T-helper 2 cell treated with Interferon-gamma antibody and Interleukin-4, amounts not matched to agents 5 μg/mL and 100 μg/mL, for 36 hours (primary cell): ENCODE data around the gene FAM236C.
"Not testable (repeated sequence)": the region's sequence is repeated elsewhere in the genome, so short reads cannot be mapped to it uniquely, and the experiment has no call there.

Experiments
- DNase-seq: peaks from one replicate; pipeline ENCODE4 v3.0.0; 2021; ENCODE audit warnings: low spot score
- H3K27ac Mint-ChIP-seq: one replicate; pipeline ENCODE4 v1.8.0; 2021; ENCODE audit warnings: mild to moderate bottlenecking, mixed read lengths
- H3K27me3 Mint-ChIP-seq: one replicate; pipeline ENCODE4 v1.8.0; 2021; ENCODE audit warnings: low read depth, mixed read lengths
- H3K36me3 Mint-ChIP-seq: one replicate; pipeline ENCODE4 v1.8.0; 2021; ENCODE audit warnings: low read depth, mixed read lengths
- H3K4me1 Mint-ChIP-seq: one replicate; pipeline ENCODE4 v1.8.0; 2021; ENCODE audit warnings: low read depth, mixed read lengths
- H3K4me3 Mint-ChIP-seq: one replicate; pipeline ENCODE4 v1.8.0; 2022; ENCODE audit warnings: mild to moderate bottlenecking, moderate library complexity, mixed read lengths
- H3K9me3 Mint-ChIP-seq: one replicate; pipeline ENCODE4 v1.8.0; 2021; ENCODE audit warnings: mixed read lengths

Gene FAM236C

DNA sequence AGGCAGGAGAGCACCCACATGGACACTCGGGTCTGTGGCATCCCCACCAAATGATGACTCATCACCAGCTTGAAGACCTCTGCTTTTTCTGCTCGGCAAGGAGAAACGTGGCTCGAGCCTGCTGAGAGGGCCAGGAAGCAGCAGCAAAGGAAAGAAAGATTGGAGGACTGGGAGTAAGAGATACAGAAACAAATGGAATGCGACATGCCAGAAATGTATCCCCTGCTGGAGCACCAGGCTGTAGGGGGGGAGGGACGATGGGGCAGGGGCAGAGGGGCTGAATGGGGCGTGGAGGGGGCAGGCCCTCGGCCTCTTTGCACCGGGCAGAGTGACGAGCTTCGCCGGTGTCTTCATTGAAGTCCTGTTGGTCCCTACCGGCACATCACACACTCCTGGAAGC is at the start of gene FAM236C:
Gene FAM236C (plus strand): TSS at position 301 of the 400 bp plus-strand sequence. CDS start 100 bp downstream, outside the sequence.
- not testable (repeated sequence) for H3K27ac Mint-ChIP-seq, H3K9me3 Mint-ChIP-seq, H3K27me3 Mint-ChIP-seq, H3K4me3 Mint-ChIP-seq, H3K4me1 Mint-ChIP-seq, H3K36me3 Mint-ChIP-seq, DNase-seq

DNA sequence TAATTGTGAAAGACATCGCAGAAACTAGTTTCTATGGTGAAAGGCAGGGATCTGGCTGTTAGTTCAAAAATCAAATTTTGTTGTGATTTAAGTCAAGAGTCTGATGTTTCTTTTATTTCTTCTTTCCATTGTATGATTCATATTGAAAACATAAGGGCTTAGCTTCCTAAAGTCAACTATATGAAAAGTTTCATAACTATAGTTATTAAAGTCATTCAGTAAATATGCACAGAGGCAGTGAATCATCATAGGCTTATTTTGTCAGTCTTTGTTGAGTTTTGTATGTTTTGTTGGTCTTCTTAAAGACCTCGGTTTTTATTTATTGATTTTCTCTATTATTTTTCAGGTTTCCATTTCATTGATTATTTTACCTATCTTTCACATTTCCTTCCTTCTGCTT is 29.5 kb upstream of the FAM236C start:
- not testable (repeated sequence) for H3K27me3 Mint-ChIP-seq, H3K9me3 Mint-ChIP-seq, H3K4me1 Mint-ChIP-seq, H3K4me3 Mint-ChIP-seq, DNase-seq, H3K36me3 Mint-ChIP-seq, H3K27ac Mint-ChIP-seq

DNA sequence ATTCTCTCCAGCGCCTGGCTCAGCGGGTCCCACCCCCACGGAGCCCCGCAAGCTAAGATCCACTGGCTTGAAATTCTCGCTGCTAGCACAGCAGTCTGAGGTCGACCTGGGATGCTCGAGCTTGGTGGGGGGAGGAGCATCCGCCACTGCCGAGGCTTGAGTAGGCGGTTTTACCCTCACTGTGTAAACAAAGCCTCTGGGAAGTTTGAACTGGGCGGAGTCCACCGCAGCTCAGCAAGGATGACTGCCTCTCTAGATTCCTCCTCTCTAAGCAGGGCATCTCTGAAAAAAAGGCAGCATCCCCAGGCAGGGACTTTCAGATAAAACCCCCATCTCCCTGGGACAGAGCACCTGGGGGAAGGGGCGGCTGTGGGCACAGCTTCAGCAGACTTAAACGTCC is 22.7 kb upstream of the FAM236C start:
- H3K4me1 Mint-ChIP-seq, H3K36me3 Mint-ChIP-seq, H3K27me3 Mint-ChIP-seq, H3K4me3 Mint-ChIP-seq, H3K27ac Mint-ChIP-seq, DNase-seq, H3K9me3 Mint-ChIP-seq: not testable (repeated sequence)

DNA sequence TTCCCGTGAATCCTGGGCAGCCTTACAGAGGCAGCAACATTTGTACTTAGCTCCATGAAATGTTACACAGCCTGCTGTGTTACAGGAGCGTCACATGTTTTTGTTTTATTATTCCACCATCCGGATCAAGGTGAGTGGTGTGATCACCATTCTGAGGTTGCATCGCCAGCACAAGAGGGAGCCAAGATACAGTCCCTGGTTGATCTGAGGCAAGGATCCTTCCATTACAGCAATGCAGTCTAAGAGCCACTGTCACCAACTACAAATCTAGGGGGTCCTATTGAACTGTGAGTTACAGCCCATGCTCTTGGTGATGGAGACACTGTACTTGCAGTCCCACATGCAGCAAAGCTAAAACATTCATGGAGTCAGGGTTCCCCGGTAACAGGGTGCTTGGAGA is 3.7 kb downstream of the FAM236C start:
- not testable (repeated sequence) for H3K27me3 Mint-ChIP-seq, H3K9me3 Mint-ChIP-seq, H3K27ac Mint-ChIP-seq, H3K4me3 Mint-ChIP-seq, DNase-seq, H3K4me1 Mint-ChIP-seq, H3K36me3 Mint-ChIP-seq

DNA sequence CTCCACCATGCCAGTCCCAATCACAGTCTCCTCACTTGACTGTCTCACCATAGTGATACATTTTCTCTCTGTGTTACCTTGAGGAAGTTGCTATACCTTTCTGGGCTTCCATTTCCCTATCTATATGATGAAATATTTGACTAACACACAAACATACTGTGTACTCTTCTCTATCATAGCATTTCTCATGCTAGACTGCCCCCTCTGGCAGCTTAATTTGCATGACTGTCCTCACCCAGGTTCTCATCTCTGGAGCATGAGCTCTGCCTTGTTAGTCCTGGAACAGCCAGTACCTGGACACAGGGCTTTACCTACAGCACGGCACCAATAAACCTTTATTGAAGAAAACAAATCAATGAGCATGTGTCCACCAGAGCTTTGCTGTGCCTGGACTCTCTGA is 19.9 kb downstream of the FAM236C start:
- H3K27ac Mint-ChIP-seq, H3K9me3 Mint-ChIP-seq, H3K4me3 Mint-ChIP-seq, H3K4me1 Mint-ChIP-seq, H3K27me3 Mint-ChIP-seq, H3K36me3 Mint-ChIP-seq, DNase-seq: not testable (repeated sequence)

DNA sequence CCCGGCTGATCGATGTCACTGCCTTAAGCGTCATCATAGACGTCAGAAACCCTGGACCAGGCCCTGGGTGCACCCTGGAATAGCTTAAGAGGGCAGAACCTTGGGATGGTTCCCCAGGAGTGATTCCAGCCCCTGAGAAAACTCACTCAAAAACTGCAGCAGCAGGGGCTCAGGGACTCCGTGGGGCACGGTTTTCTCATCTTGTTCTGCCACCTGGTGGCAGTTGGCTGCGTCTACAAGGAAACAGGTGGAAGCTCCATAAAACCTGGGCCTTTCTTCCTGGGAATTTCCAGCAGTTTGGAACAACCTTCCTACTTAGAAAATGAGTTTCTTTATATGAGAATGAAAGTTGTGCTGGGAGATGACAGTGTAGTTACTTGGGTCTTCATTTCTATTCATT is 24.0 kb downstream of the FAM236C start:
- H3K36me3 Mint-ChIP-seq, H3K27ac Mint-ChIP-seq, H3K27me3 Mint-ChIP-seq, H3K4me1 Mint-ChIP-seq, H3K4me3 Mint-ChIP-seq, DNase-seq, H3K9me3 Mint-ChIP-seq: not testable (repeated sequence)

DNA sequence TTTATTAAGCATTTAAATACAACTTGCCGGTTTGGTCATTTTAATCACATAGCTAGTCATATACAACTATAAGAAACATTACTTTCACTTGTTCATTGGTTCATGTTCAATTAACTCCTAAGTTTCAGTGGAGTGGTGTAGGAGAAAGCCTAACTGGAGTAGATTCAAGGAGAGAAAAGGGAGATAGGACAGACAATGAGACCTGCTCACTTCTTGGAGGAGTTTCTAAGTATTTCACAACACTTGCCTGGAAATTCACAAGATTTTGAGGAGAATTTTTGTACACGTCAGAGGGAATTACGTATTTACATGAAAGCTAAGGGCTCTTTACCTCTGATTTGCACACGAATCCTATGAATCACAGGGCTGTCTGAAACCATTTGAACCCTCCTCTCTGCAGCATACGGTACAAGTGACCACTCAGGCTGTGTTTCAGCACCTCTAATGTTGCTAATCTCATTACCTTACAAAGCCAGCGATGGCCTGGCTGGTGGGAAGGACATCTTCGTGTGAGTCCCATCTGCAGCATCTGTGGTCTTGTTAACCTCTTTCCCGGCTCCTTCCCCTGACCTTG is 24.6 kb downstream of the FAM236C start:
- H3K9me3 Mint-ChIP-seq, H3K27me3 Mint-ChIP-seq, DNase-seq, H3K4me1 Mint-ChIP-seq, H3K27ac Mint-ChIP-seq, H3K36me3 Mint-ChIP-seq, H3K4me3 Mint-ChIP-seq: not testable (repeated sequence)

DNA sequence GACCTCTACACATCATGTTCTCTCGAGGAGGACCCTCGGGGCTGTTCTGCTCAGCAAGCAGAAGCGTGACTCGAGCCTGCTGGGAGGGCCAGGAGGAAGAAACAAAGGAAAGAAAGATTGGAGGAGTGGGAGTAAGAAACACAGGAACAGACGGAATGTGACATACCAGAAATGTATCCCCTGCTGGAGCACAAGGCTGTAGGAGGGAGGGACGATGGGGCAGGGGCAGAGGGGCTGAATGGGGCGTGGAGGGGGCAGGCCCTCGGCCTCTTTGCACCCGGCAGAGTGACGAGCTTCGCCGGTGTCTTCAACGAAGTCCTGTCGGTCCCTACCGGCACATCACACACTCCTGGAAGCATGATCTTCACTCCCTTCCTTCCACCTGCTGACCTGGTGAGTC is 25.5 kb downstream of the FAM236C start, which contains the start of gene FAM236A:
Gene FAM236A (plus strand): TSS at position 301 of the 400 bp plus-strand sequence. CDS start 57 bp downstream, at position 358.
- not testable (repeated sequence) for H3K27ac Mint-ChIP-seq, H3K9me3 Mint-ChIP-seq, H3K4me3 Mint-ChIP-seq, H3K27me3 Mint-ChIP-seq, H3K4me1 Mint-ChIP-seq, DNase-seq, H3K36me3 Mint-ChIP-seq

DNA sequence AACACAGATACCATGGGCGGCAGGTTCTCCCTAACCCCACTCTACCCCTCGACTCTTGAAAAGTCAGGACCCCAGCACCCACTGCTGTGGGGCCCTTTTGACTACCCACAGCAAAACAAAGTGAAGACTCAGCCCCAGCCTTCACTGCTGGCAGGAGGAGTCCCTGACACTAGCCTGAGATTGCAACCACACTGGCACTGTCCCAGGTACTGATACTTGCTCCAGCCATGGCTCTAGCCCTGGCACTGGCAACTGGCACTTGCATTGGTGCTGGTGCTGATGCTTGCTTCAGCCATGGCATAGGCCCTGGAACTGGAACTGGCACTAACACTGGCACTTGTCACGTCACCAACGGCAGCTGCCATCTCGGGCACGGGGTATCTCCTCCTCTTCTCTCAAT is 29.9 kb downstream of the FAM236C start:
- H3K36me3 Mint-ChIP-seq, H3K27ac Mint-ChIP-seq, H3K4me3 Mint-ChIP-seq, H3K9me3 Mint-ChIP-seq, DNase-seq, H3K4me1 Mint-ChIP-seq, H3K27me3 Mint-ChIP-seq: not testable (repeated sequence)

DNA sequence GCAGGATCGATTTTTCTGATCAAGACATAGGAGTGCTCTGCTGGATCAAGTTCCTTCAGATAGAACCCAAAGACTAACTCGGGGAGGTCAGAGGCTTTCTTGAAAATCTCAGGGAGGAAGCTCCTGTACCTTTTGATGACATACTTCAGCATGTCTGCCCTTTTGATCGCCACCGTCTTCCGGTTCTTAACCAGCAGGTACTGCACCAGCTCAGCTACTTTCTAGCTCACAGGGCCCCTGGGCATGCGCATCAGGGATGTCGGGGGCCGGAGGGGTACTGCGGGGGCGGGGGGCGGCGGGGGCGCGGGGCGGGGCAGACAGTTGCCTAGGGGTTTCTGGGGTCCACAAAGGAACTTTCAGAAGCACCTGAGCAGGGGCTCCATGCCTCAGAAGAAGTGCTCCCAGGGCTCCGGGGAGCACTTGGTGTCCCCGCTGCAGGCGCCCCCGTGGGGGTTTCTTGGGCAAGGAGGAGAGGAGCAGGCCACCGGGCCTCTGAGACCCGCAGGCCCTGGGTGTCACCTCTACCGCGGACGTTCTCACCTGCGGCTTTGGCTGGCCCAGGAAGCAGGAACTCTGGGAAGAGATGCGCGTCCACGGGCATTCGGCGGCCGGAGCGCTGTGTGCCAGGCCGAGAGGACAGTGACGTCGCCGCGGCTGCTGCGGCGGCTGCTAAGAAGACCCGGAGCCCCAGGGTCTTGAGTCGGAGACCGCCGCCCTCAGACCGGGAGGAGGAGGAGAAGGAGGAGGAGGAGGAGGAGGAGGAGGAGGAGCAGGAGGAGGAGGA is 30.8 kb downstream of the FAM236C start:
- H3K4me1 Mint-ChIP-seq, H3K4me3 Mint-ChIP-seq, H3K36me3 Mint-ChIP-seq: not testable (repeated sequence)

DNA sequence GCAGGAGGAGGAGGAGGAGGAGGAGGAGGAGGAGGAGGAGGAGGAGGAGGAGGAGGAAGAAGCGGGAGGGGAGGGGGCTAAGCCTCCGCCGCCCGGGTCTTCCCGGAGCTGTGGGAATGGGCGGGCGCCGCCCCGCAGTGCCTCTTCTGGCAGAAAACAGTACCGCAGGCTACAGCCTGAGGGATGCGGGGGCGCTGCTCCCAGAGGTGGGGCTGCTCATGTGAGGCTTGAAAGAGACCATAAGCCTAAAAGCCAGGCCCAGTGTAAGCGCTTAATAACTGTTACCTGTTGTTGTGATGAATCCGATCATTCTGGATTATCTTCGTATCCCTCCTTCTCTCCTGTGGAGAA is 31.4 kb downstream of the FAM236C start, which contains the start of gene DMRTC1:
Gene DMRTC1 (minus strand): TSS at position 19 of the 351 bp plus-strand sequence. CDS start 68,143 bp downstream, outside the sequence.
- H3K4me3 Mint-ChIP-seq: not testable (repeated sequence)

More for the DNA sequence above, 30.8 kb downstream of the FAM236C start:
- H3K9me3 Mint-ChIP-seq, H3K27ac Mint-ChIP-seq, DNase-seq, H3K27me3 Mint-ChIP-seq: not testable (repeated sequence)

DNA sequence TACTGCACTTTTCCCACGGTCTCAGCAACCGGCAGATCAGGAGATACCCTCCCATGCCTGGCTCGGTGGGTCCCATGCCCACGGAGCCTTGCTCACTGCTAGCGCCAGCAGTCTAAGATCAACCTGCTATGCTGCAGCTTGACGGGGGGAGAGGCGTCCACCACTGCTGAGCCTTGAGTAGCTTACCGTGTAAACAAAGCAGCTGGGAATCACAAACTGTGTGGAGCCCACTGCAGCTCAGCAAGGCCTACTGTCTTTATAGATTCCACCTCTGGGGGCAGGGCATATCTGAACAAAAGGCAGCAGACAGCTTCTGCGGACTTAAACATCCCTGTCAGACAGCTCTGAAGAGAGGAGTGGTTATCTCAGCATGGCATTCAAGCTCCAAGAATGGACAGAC is 47.6 kb downstream of the FAM236C start:
- DNase-seq, H3K9me3 Mint-ChIP-seq, H3K36me3 Mint-ChIP-seq, H3K27ac Mint-ChIP-seq, H3K4me3 Mint-ChIP-seq, H3K4me1 Mint-ChIP-seq, H3K27me3 Mint-ChIP-seq: not testable (repeated sequence)

More for the DNA sequence above, 31.4 kb downstream of the FAM236C start, which contains the start of gene DMRTC1:
- H3K27me3 Mint-ChIP-seq, H3K9me3 Mint-ChIP-seq, H3K4me1 Mint-ChIP-seq, H3K36me3 Mint-ChIP-seq, H3K27ac Mint-ChIP-seq, DNase-seq: not testable (repeated sequence)
